H1 (cell line): ENCODE measurements around the gene REC8. TPM values are rescaled to one million over a fixed set of nuclear protein-coding genes. Genes with fewer than 3 reads are reported as not detected.

Source experiments
- CTCF ChIA-PET: fragments of 300-600 bp; sonication (Branson Sonifier 250); formaldehyde crosslinking; loops from one replicate; lab custom pipeline; 2021; ENCODE audit not compliant: partially characterized antibody; lab: Charles Lee
- POLR2A ChIA-PET: fragments of 300-600 bp; sonication (Branson Sonifier 250); formaldehyde crosslinking; loops from one replicate; lab custom pipeline; 2021; ENCODE audit warnings: inconsistent platforms; ENCODE audit not compliant: partially characterized antibody; lab: Charles Lee
- DNase-seq, 2 experiments: peaks; one replicate each; pipeline versions ENCODE4 v3.0.0 to v3.0.0-alpha.2; 2010 to 2022; ENCODE audit warnings: low spot score in 2 of 2, low read depth in 1 of 2, mixed read lengths in 1 of 2
- FAIRE-seq: peaks from 2 replicates; lab custom pipeline; 2011; peaks lifted over from hg19 to GRCh38; lab: Jason Lieb, UNC
- H2AFZ ChIP-seq: 2 replicates; pipeline ENCODE4 v1.8.1; 2012; ENCODE audit warnings: low read length, inconsistent platforms
- H2AK5ac ChIP-seq: 2 replicates; pipeline ENCODE4 v1.6.1; 2013; ENCODE audit warnings: low read depth, low read length
- H2BK120ac ChIP-seq: replicated peaks from 2 replicates; pipeline ENCODE3; 2013; ENCODE audit warnings: low read depth, low read length, inconsistent platforms
- H2BK12ac ChIP-seq: 2 replicates; pipeline ENCODE4 v1.6.1; 2013; ENCODE audit warnings: low read depth, low read length
- H2BK15ac ChIP-seq: 2 replicates; pipeline ENCODE4 v1.6.1; 2013; ENCODE audit warnings: low read length
- H2BK20ac ChIP-seq: 2 replicates; pipeline ENCODE4 v1.6.1; 2013; ENCODE audit warnings: low read length
- H2BK5ac ChIP-seq: 2 replicates; pipeline ENCODE4 v1.6.1; 2013; ENCODE audit warnings: low read depth, low read length
- H3K14ac ChIP-seq: 2 replicates; pipeline ENCODE4 v1.6.1; 2013; ENCODE audit warnings: inconsistent platforms; ENCODE audit not compliant: insufficient read length
- H3K18ac ChIP-seq: 2 replicates; pipeline ENCODE4 v1.6.1; 2013; ENCODE audit warnings: low read length; ENCODE audit errors: extremely low read depth
- H3K23ac ChIP-seq: 2 replicates; pipeline ENCODE4 v1.6.1; 2013; ENCODE audit warnings: inconsistent platforms; ENCODE audit not compliant: insufficient read length
- H3K23me2 ChIP-seq: 2 replicates; pipeline ENCODE4 v1.6.1; 2013; ENCODE audit warnings: low read depth, low read length
- H3K27ac ChIP-seq: 2 replicates; pipeline ENCODE4 v1.6.1; 2011; ENCODE audit warnings: low read depth, low read length, inconsistent platforms
- H3K27me3 ChIP-seq, 4 experiments: replicated peaks in 1 of 4; 1 replicate in 1 of 4; 2 replicates in 3 of 4; pipeline versions ENCODE4 v1.6.1 to v1.8.1; 2011 to 2013; ENCODE audit warnings: low read length in 3 of 4, mild to moderate bottlenecking in 3 of 4, inconsistent platforms in 2 of 4, mixed read lengths in 2 of 4, moderate library complexity in 1 of 4; ENCODE audit not compliant: control insufficient read depth in 3 of 4, insufficient read depth in 3 of 4; ENCODE audit errors: extremely low read depth in 1 of 4
- H3K36me3 ChIP-seq, 4 experiments: 2 replicates each; pipeline versions ENCODE4 v1.6.1 to v1.8.1; 2011 to 2013; ENCODE audit warnings: mild to moderate bottlenecking in 4 of 4, low read length in 3 of 4, moderate library complexity in 2 of 4, control low read depth in 1 of 4, inconsistent platforms in 1 of 4; ENCODE audit not compliant: insufficient read depth in 4 of 4, control insufficient read depth in 2 of 4
- H3K4ac ChIP-seq: replicated peaks from 2 replicates; pipeline ENCODE3; 2013; ENCODE audit warnings: low read length, low read depth, mixed read lengths, inconsistent platforms; ENCODE audit not compliant: insufficient read length
- H3K4me1 ChIP-seq, 4 experiments: replicated peaks in 1 of 4; 1 replicate in 1 of 4; 2 replicates in 3 of 4; pipeline versions ENCODE4 v1.6.1 to v1.8.1; 2011 to 2013; ENCODE audit warnings: low read length in 3 of 4, inconsistent platforms in 2 of 4, mixed read lengths in 1 of 4; ENCODE audit not compliant: insufficient read depth in 4 of 4, control insufficient read depth in 3 of 4
- H3K4me2 ChIP-seq, 2 experiments: 2 replicates each; pipeline versions ENCODE4 v1.6.1 to v1.8.1; 2011 to 2013; ENCODE audit warnings: low read depth in 2 of 2, low read length in 2 of 2, control low read depth in 1 of 2, inconsistent platforms in 1 of 2, mild to moderate bottlenecking in 1 of 2; ENCODE audit not compliant: insufficient read depth in 1 of 2
- H3K4me3 ChIP-seq, 4 experiments: fragments of 200-600, 300-600 bp in 1 of 4; sonication (generic), shearing (Covaris generic), sonication (Bioruptor Twin) in 1 of 4; 2 replicates each; pipeline versions ENCODE4 v1.5.1 to v1.8.1; 2011 to 2016; ENCODE audit warnings: low read length in 4 of 4, low read depth in 3 of 4, control low read depth in 2 of 4, inconsistent platforms in 2 of 4, mild to moderate bottlenecking in 2 of 4, mixed read lengths in 1 of 4, moderate library complexity in 1 of 4; ENCODE audit not compliant: insufficient read depth in 2 of 4; ENCODE audit errors: extremely low read depth in 1 of 4
- H3K56ac ChIP-seq: replicated peaks from 2 replicates; pipeline ENCODE3; 2013; ENCODE audit warnings: low read depth, mild to moderate bottlenecking, mixed read lengths, low read length, inconsistent platforms; ENCODE audit not compliant: insufficient read length
- H3K79me1 ChIP-seq: 2 replicates; pipeline ENCODE4 v1.6.1; 2013; ENCODE audit warnings: low read depth, low read length, control low read depth
- H3K79me2 ChIP-seq, 2 experiments: 2 replicates each; pipeline versions ENCODE4 v1.6.1 to v1.8.1; 2012 to 2013; ENCODE audit warnings: low read length in 2 of 2, mild to moderate bottlenecking in 2 of 2, inconsistent platforms in 1 of 2; ENCODE audit not compliant: insufficient read depth in 2 of 2, control insufficient read depth in 1 of 2
- H3K9ac ChIP-seq, 4 experiments: replicated peaks in 1 of 4; 1 replicate in 1 of 4; 2 replicates in 3 of 4; pipeline versions ENCODE4 v1.6.1 to v1.8.1; 2011 to 2013; ENCODE audit warnings: low read depth in 3 of 4, low read length in 3 of 4, control low read depth in 2 of 4, mild to moderate bottlenecking in 2 of 4, moderate library complexity in 2 of 4, inconsistent platforms in 1 of 4; ENCODE audit errors: extremely low read depth in 1 of 4
- H3K9me3 ChIP-seq, 2 experiments: 2 replicates each; pipeline versions ENCODE4 v1.6.1 to v1.8.1; 2012 to 2013; ENCODE audit warnings: mild to moderate bottlenecking in 2 of 2, moderate library complexity in 2 of 2, control low read depth in 1 of 2, inconsistent platforms in 1 of 2, low read depth in 1 of 2, low read length in 1 of 2, mixed read lengths in 1 of 2; ENCODE audit not compliant: insufficient read depth in 2 of 2
- H4K20me1 ChIP-seq, 2 experiments: replicated peaks in 1 of 2; 2 replicates each; pipeline versions ENCODE3 to v1.8.1; 2011 to 2013; ENCODE audit warnings: inconsistent platforms in 2 of 2, low read length in 2 of 2, mild to moderate bottlenecking in 1 of 2; ENCODE audit not compliant: insufficient read depth in 2 of 2, control insufficient read depth in 1 of 2
- H4K5ac ChIP-seq: 2 replicates; pipeline ENCODE4 v1.6.1; 2013; ENCODE audit warnings: low read length, low read depth, mixed read lengths, inconsistent platforms; ENCODE audit not compliant: insufficient read length
- H4K8ac ChIP-seq: 2 replicates; pipeline ENCODE4 v1.8.0; 2013; ENCODE audit warnings: mild to moderate bottlenecking, moderate library complexity, low read length, inconsistent platforms; ENCODE audit not compliant: insufficient read depth; ENCODE audit errors: extremely low read depth
- H4K91ac ChIP-seq: replicated peaks from 2 replicates; pipeline ENCODE3; 2013; ENCODE audit warnings: low read length, mixed read lengths, inconsistent platforms; ENCODE audit not compliant: insufficient read length
- BRCA1 ChIP-seq: IDR thresholded peaks from 2 replicates; pipeline ENCODE4 v1.6.1; 2012; ENCODE audit warnings: low read depth, low read length, improper control_type of control experiment
- CTBP2 ChIP-seq: IDR thresholded peaks from 2 replicates; pipeline ENCODE4 v1.7.0; 2011; ENCODE audit warnings: borderline replicate concordance, mild to moderate bottlenecking, moderate library complexity, mixed read lengths, low read length; ENCODE audit not compliant: insufficient read depth, insufficient read length
- HDAC6 ChIP-seq: IDR thresholded peaks from one replicate; pipeline ENCODE4 v1.7.1; 2012; ENCODE audit warnings: low read depth, mild to moderate bottlenecking, inconsistent platforms, low read length, moderate library complexity
- PHF8 ChIP-seq: fragments of 200-600 bp; sonication (generic); conservative IDR thresholded peaks from 2 replicates; pipeline ENCODE4 v1.7.1; 2012; ENCODE audit warnings: low read depth, mild to moderate bottlenecking, inconsistent platforms, low read length, moderate library complexity
- POLR2AphosphoS5 ChIP-seq: IDR thresholded peaks from 2 replicates; pipeline ENCODE4 v1.6.1; 2011; ENCODE audit warnings: low read depth, low read length
- POU5F1 ChIP-seq: IDR thresholded peaks from 2 replicates; pipeline ENCODE4 v1.6.1; 2011; ENCODE audit warnings: low read depth, mild to moderate bottlenecking, low read length, moderate library complexity
- RFX5 ChIP-seq: IDR thresholded peaks from 2 replicates; pipeline ENCODE4 v1.6.1; 2011; ENCODE audit warnings: low read depth, low read length, improper control_type of control experiment, borderline replicate concordance
- SIN3A ChIP-seq, 2 experiments: IDR thresholded peaks in 1 of 2; conservative IDR thresholded peaks in 1 of 2; 2 replicates each; pipeline ENCODE4 v1.6.1; 2011 to 2012; ENCODE audit warnings: low read length in 2 of 2, improper control_type of control experiment in 1 of 2, low read depth in 1 of 2, mild to moderate bottlenecking in 1 of 2
- SP4 ChIP-seq: IDR thresholded peaks from 2 replicates; pipeline ENCODE4 v1.6.1; 2012; ENCODE audit warnings: low read length, inconsistent platforms
- TEAD4 ChIP-seq: IDR thresholded peaks from 2 replicates; pipeline ENCODE4 v1.6.1; 2012; ENCODE audit warnings: low read depth, low read length, inconsistent platforms, mixed read lengths
- WGBS, 2 experiments: shearing (Covaris generic) in 1 of 2; methylation state at CpG; one replicate each; pipeline versions ENCODE4 v1.1.6 to v1.1.7; 2013 to 2015; ENCODE audit warnings: low lambda C conversion rate in 2 of 2, mixed read lengths in 2 of 2, inconsistent platforms in 1 of 2, low coverage in 1 of 2, missing lambda C conversion rate in 1 of 2; ENCODE audit not compliant: insufficient replicate concordance in 2 of 2, insufficient coverage in 1 of 2, insufficient read length in 1 of 2; ENCODE audit errors: extremely low coverage in 1 of 2, missing lambda C conversion rate in 1 of 2; 5-methylcytosine and 5-hydroxymethylcytosine counted together
- polyA plus RNA-seq, 7 experiments: library from polyadenylated mRNA; depleted of rRNA in 3 of 7; stranded (reverse) in 5 of 7; unstranded in 2 of 7; fragments of >200 nt in 5 of 7; fragments of 200-250 nt in 2 of 7; gene quantifications; 1 replicate in 5 of 7; 2 replicates in 1 of 7; 4 replicates in 1 of 7; pipeline versions ENCODE4 v1.2.1 to v1.2.3, GENCODE V29; 2011 to 2013; ENCODE audit warnings: missing spikeins in 2 of 7, mixed read lengths in 2 of 7
- total RNA-seq: library from RNA; stranded (reverse); fragmentation: NEBNext Ultra II Directional; extraction: Animal tissue kit (Norgen Biotek cat#: 25700); gene quantifications from 2 replicates; pipeline ENCODE4 v1.2.1, GENCODE V29; 2021
- TF ChIP-seq, protein P1 (sequence below): IDR thresholded peaks from 2 replicates; pipeline ENCODE4 v1.6.1; 2011; ENCODE audit warnings: low read length, improper control_type of control experiment

The REC8 gene
- total and polyA plus RNA-seq, 2 of the 8 experiments (the other 6 are each of a cell fraction or from before 2014, with no cell fraction given), result 9.8 to 28.5 TPM

DNA sequence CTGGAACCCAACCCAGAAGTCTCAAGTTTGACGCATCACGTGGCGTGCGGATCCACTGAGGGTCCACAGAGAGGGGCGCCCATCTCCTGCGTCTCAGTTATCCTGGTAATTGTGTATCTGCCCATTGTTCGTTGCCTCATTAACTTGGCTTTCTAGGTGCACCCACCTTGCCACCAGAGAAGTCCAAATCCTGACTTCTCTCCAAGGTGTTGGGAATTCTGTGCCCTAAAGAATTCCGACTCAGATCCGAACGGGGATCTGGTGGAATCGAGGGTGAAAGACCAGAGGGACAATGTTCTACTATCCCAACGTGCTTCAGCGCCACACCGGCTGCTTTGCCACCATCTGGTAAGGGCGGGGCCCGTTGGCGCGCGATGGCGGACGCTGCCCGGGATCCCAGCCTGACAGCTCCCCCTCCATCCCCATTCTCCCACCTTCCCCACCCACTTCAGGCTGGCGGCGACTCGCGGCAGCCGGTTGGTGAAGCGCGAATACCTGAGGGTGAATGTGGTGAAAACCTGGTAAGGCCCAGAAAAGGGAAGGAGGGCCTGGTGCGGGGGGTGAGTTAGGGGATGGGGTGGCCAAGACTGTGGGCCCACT, 481 bp downstream of the REC8 start:
- Histone ChIP-seq H3K4me1 (peaks cover 0 to 9% (median 7%) of the 10 kb centered on the region in 4 experiments; a peak in 4 of 7 replicates), H3K56ac (no peak overlapping the region), H4K8ac (no peak overlapping the region), H3K79me2 (no peaks in the 10 kb centered on the region), H3K9ac (peak overlapping the region; percentile 36 to 65 (median 54); a peak in 6 of 7 replicates), H3K36me3 (peaks cover 0 to 4% (median 0%) of the 10 kb centered on the region in 4 experiments; a peak in 2 of 8 replicates), H3K14ac (no peak overlapping the region), H3K27ac (no peak overlapping the region), H2BK15ac (0 out of 2 replicates have a peak overlapping the region, but pooled peaks have one; percentile 46), H2AFZ (peak overlapping the region; percentile 47; the same call in 1 of the 2 replicates), H3K79me1 (no peaks in the 10 kb centered on the region), H2BK12ac (peak overlapping the region; percentile 29; the same call in 1 of the 2 replicates), H3K4ac (no peak overlapping the region), H4K91ac (no peak overlapping the region), H2BK120ac (no peak overlapping the region), H3K27me3 (no peaks in the 10 kb centered on the region), H4K5ac (no peak overlapping the region), H2BK20ac (no peak overlapping the region), H3K4me2 (peak overlapping the region; percentile 75 to 96), H3K18ac (peak overlapping the region; percentile 83), H2BK5ac (0 out of 2 replicates have a peak overlapping the region, but pooled peaks have one; percentile 30), H4K20me1 (peaks cover 0 to 2% of the 10 kb centered on the region in 2 experiments), H3K23ac (no peak overlapping the region), H2AK5ac (no peak overlapping the region), H3K4me3 (peak overlapping the region; percentile 62 to 77 (median 71)), H3K23me2 (peaks cover 5% of the 10 kb centered on the region; the same call in 1 of the 2 replicates), H3K9me3 (no peaks in the 10 kb centered on the region)
- FAIRE-seq, result no peak
- ChIA-PET CTCF (interaction anchor here (1.4 to 1.5 kb wide), 2 partner anchors 10 to 11 kb away, joined by 3 to 4 read pairs; no protein-coding TSS in a partner anchor), POLR2A (interaction anchor here (0.8 to 10.7 kb wide), 13 partner anchors 8 to 121 kb away, joined by 3 to 158 read pairs (median 6); partner anchors contain the start of genes CARMIL3, EMC9, IPO4 and IRF9)
- no peak for DNase-seq
- WGBS, 2 experiments, result 6% methylated on average over 30 of the region's 30 CpGs; no CpG with 5 or more reads in 1 of the 2 experiments
- TF ChIP-seq HDAC6 (no peak), TEAD4 (no peak), SIN3A (conservative IDR thresholded peaks at IDR 0.05 in 1 of 2, IDR thresholded peaks at IDR 0.05 in 1 of 2; ENCODE audit: low read depth in 1 of 2, low read length in 2 of 2) (peak in 1 of 2 experiments; percentile 71; a peak in 1 of 4 replicates), POLR2AphosphoS5 (no peak; the same call in 1 of the 2 replicates), POU5F1 (no peak), PHF8 (no peak), RFX5 (no peak), BRCA1 (no peak), CTBP2 (no peak), SP4 (no peak)
- TF ChIP-seq, protein P1, sequence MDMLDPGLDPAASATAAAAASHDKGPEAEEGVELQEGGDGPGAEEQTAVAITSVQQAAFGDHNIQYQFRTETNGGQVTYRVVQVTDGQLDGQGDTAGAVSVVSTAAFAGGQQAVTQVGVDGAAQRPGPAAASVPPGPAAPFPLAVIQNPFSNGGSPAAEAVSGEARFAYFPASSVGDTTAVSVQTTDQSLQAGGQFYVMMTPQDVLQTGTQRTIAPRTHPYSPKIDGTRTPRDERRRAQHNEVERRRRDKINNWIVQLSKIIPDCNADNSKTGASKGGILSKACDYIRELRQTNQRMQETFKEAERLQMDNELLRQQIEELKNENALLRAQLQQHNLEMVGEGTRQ, result no peak
